Stimulated activated CD8-positive, alpha-beta memory T cell treated with anti-CD3 and anti-CD28 coated beads, Interleukin-7, amount 100 ng/mL, for 1 hour (primary cell): ENCODE measurements around the gene ATP7A.
"Not testable (repeated sequence)": the region's sequence is repeated elsewhere in the genome, so short reads cannot be mapped to it uniquely, and the experiment has no call there.

Experiments
- DNase-seq, 2 donors: peaks; one replicate each; pipeline ENCODE4 v3.0.0-alpha.2; 2020; ENCODE audit warnings: low read depth in 2 of 2

ATP7A gene

GRCh38 chrX:77945031-77945430 lies 34.5 kb downstream of the ATP7A start:
- DNase-seq, result not testable (repeated sequence)

GRCh38 chrX:77945910-77946545 lies 35.5 kb downstream of the ATP7A start:
- no peak for DNase-seq

GRCh38 chrX:77946571-77946970 lies 36.1 kb downstream of the ATP7A start:
- DNase-seq, result no peak

- DNase-seq, result no peak
Measured at GRCh38 chrX:77949840-77950239, 39.3 kb downstream of the ATP7A start.

- DNase-seq, result no peak
Measured at GRCh38 chrX:77952173-77952572, 41.7 kb downstream of the ATP7A start.

GRCh38 chrX:77953302-77953701 lies 42.8 kb downstream of the ATP7A start:
- no peak for DNase-seq

GRCh38 chrX:77953708-77954107 lies 43.2 kb downstream of the ATP7A start:
- no peak for DNase-seq

- no peak for DNase-seq
Measured at GRCh38 chrX:77960567-77960966, 50.1 kb downstream of the ATP7A start.

GRCh38 chrX:77961063-77961462 lies 50.6 kb downstream of the ATP7A start:
- DNase-seq, result no peak

- DNase-seq, result no peak
Measured at GRCh38 chrX:77962068-77962902, 51.8 kb downstream of the ATP7A start.

GRCh38 chrX:77966361-77966760 lies 55.9 kb downstream of the ATP7A start:
- no peak for DNase-seq

GRCh38 chrX:77967631-77968030 lies 57.1 kb downstream of the ATP7A start:
- DNase-seq, result no peak

GRCh38 chrX:77969538-77969937 lies 59.0 kb downstream of the ATP7A start, which contains the start of gene PGAM4:
Gene PGAM4, minus strand, starts transcription at chrX:77969638. Its CDS starts 0 bp downstream, at chrX:77969638.
- DNase-seq, result no peak

- no peak for DNase-seq
Measured at GRCh38 chrX:77975755-77976154, 65.3 kb downstream of the ATP7A start.

GRCh38 chrX:77977095-77977494 lies 66.6 kb downstream of the ATP7A start:
- DNase-seq, result no peak

GRCh38 chrX:77977518-77977917 lies 67.0 kb downstream of the ATP7A start:
- DNase-seq, result no peak

- DNase-seq, result no peak
Measured at GRCh38 chrX:77979870-77980269, 69.4 kb downstream of the ATP7A start.

- DNase-seq, result no peak
Measured at GRCh38 chrX:78011846-78012245, 101.4 kb downstream of the ATP7A start.

GRCh38 chrX:78019586-78020483 lies 109.3 kb downstream of the ATP7A start:
- no peak for DNase-seq

- DNase-seq, result no peak
Measured at GRCh38 chrX:78024349-78025059, 114.0 kb downstream of the ATP7A start.

GRCh38 chrX:78027798-78028197 lies 117.3 kb downstream of the ATP7A start:
- no peak for DNase-seq

GRCh38 chrX:78029663-78030062 lies 119.2 kb downstream of the ATP7A start:
- no peak for DNase-seq
